Testis (tissue), 3 donors: ENCODE data around the gene PLA2G4C. TPM values are rescaled to one million over a fixed set of nuclear protein-coding genes. Genes with fewer than 3 reads are reported as not detected.
"Not testable (repeated sequence)": the region's sequence is repeated elsewhere in the genome, so short reads cannot be mapped to it uniquely, and the experiment has no call there.

Experiments used
- DNase-seq: peaks from one replicate; pipeline ENCODE4 v3.0.0-alpha.2; 2019
- H3K27ac ChIP-seq, 2 donors: fragments of 200-600 bp; sonication (generic); one replicate each; pipeline ENCODE4 v1.5.1; 2019
- H3K27me3 ChIP-seq: fragments of 200-600 bp; sonication (generic); one replicate; pipeline ENCODE4 v1.5.1; 2019
- H3K36me3 ChIP-seq: fragments of 200-600 bp; sonication (generic); one replicate; pipeline ENCODE4 v1.5.1; 2017; ENCODE audit warnings: low read depth; ENCODE audit errors: missing control alignments
- H3K4me1 ChIP-seq: fragments of 200-600 bp; sonication (generic); one replicate; pipeline ENCODE4 v1.5.1; 2019
- H3K4me3 ChIP-seq, 2 donors: fragments of 200-600 bp; sonication (generic); one replicate each; pipeline ENCODE4 v1.5.1; 2017 to 2019
- H3K9me3 ChIP-seq: fragments of 200-600 bp; sonication (generic); one replicate; pipeline ENCODE4 v1.5.1; 2017
- CTCF ChIP-seq, 3 experiments: fragments of 450-650 bp in 2 of 3; fragments of 200-600 bp in 1 of 3; sonication (generic) in 1 of 3; IDR thresholded peaks; one replicate each; pipeline ENCODE4 v1.5.1; 2016 to 2019; ENCODE audit warnings: antibody characterized with exemption in 3 of 3, mild to moderate bottlenecking in 2 of 3, moderate library complexity in 1 of 3
- POLR2A ChIP-seq: fragments of 450-650 bp; IDR thresholded peaks from one replicate; pipeline ENCODE4 v1.6.1; 2017; ENCODE audit warnings: antibody characterized with exemption, mild to moderate bottlenecking, moderate library complexity
- WGBS, 2 donors: methylation state at CpG; one replicate each; pipeline ENCODE4 v1.1.5; 2018; 5-methylcytosine and 5-hydroxymethylcytosine counted together
- intact Hi-C: fragments of 100-400 bp; cut with DNase I; formaldehyde crosslinking; loops from one replicate; pipeline ENCODE4 v1.15.1; 2023; ENCODE audit warnings: low total_unique reads
- polyA plus RNA-seq: library from polyadenylated mRNA; stranded (reverse); fragments of 350-450 nt; fragmentation: Illumina TruSeq; extraction: RNeasy Lipid Tissue Mini Kit (QIAGEN cat#74804); gene quantifications from one replicate; pipeline ENCODE4 v1.2.3, GENCODE V29; 2014; ENCODE audit warnings: low read depth, low replicate concordance; ENCODE audit not compliant: insufficient read depth
- total RNA-seq, 2 donors: library from RNA; depleted of rRNA; stranded (reverse); fragments of >200 nt; gene quantifications; one replicate each; pipeline ENCODE4 v1.2.3, GENCODE V29; 2016

Gene PLA2G4C
- total and polyA plus RNA-seq, 3 donors from 2014 or later = 9.6 to 34.5 (median 28.0) TPM

- no peaks in the 10 kb centered on the region for H3K36me3 ChIP-seq
- 26 to 36% methylated on average over 1 of the region's 1 CpG for WGBS, 2 donors
Observed at GRCh38 chr19:48094129-48094854, 16.3 kb downstream of the PLA2G4C start.

GRCh38 chr19:48091111-48091718 is 19.4 kb downstream of the PLA2G4C start:
- DNase-seq, H3K36me3 ChIP-seq, H3K4me1 ChIP-seq, H3K9me3 ChIP-seq, H3K27ac ChIP-seq, H3K4me3 ChIP-seq, intact Hi-C loops, H3K27me3 ChIP-seq: not testable (repeated sequence)
- 86 to 87% methylated on average over 13 of the region's 13 CpGs for WGBS, 2 donors

More at GRCh38 chr19:48094129-48094854, 16.3 kb downstream of the PLA2G4C start:
- TF ChIP-seq POLR2A (no peak), CTCF (IDR thresholded peaks at IDR 0.05) (no peak)
- DNase-seq = no peak
- intact Hi-C loops = no loop called here
- Histone ChIP-seq H3K4me1 (no peaks in the 10 kb centered on the region), H3K4me3 (no peak overlapping the region), H3K27me3 (no peaks in the 10 kb centered on the region), H3K9me3 (no peaks in the 10 kb centered on the region), H3K27ac (no peak overlapping the region)

- no peaks in the 10 kb centered on the region for H3K27me3 ChIP-seq
- DNase-seq = no peak
- H3K9me3 ChIP-seq = no peaks in the 10 kb centered on the region
- WGBS, 2 donors = 65 to 71% methylated on average over 4 to 5 of the region's 5 CpGs
- TF ChIP-seq POLR2A = no peak
- TF ChIP-seq CTCF (IDR thresholded peaks at IDR 0.05) = no peak
- H3K36me3 ChIP-seq = no peaks in the 10 kb centered on the region
- H3K4me3 ChIP-seq = no peak overlapping the region
- intact Hi-C loops = no loop called here
- no peak overlapping the region for H3K27ac ChIP-seq
- H3K4me1 ChIP-seq = no peaks in the 10 kb centered on the region
Observed at GRCh38 chr19:48090281-48090802, 20.3 kb downstream of the PLA2G4C start.

- intact Hi-C loops, H3K36me3 ChIP-seq, H3K27ac ChIP-seq, H3K9me3 ChIP-seq, DNase-seq, H3K4me3 ChIP-seq, H3K27me3 ChIP-seq, H3K4me1 ChIP-seq: not testable (repeated sequence)
- WGBS, 2 donors = 88 to 93% methylated on average over 6 of the region's 6 CpGs
Observed at GRCh38 chr19:48088991-48089390, 21.6 kb downstream of the PLA2G4C start.

GRCh38 chr19:48085904-48086864 is 24.4 kb downstream of the PLA2G4C start:
- no peak for TF ChIP-seq POLR2A
- no peak for TF ChIP-seq CTCF (IDR thresholded peaks at IDR 0.05)
- Histone ChIP-seq H3K4me1 (no peaks in the 10 kb centered on the region), H3K36me3 (no peaks in the 10 kb centered on the region), H3K4me3 (no peak overlapping the region), H3K9me3 (no peaks in the 10 kb centered on the region), H3K27me3 (no peaks in the 10 kb centered on the region), H3K27ac (no peak overlapping the region)
- WGBS, 2 donors = 88 to 92% methylated on average over 7 of the region's 7 CpGs
- no peak for DNase-seq
- intact Hi-C loops = no loop called here
